Fibroblast of villous mesenchyme (primary cell): ENCODE results near the gene USP16. TPM values are rescaled to one million over a fixed set of nuclear protein-coding genes. Genes with fewer than 3 reads are reported as not detected.
"Not testable (repeated sequence)": the region's sequence is repeated elsewhere in the genome, so short reads cannot be mapped to it uniquely, and the experiment has no call there.

Source experiments
- DNase-seq: peaks from one replicate; pipeline ENCODE4 v3.0.0-alpha.2; 2010; ENCODE audit warnings: low read depth
- H3K4me3 ChIP-seq: 2 replicates; pipeline ENCODE4 v1.5.1; 2011; ENCODE audit warnings: low read depth, mild to moderate bottlenecking, low read length
- CTCF ChIP-seq: IDR thresholded peaks from 2 replicates; pipeline ENCODE4 v1.5.1; 2012; ENCODE audit warnings: low read depth, mild to moderate bottlenecking, low read length; ENCODE audit not compliant: insufficient read depth
- total RNA-seq: library from RNA; depleted of rRNA; stranded (reverse); fragments of >200 nt; gene quantifications from 2 replicates; pipeline ENCODE4 v1.2.3, GENCODE V29; 2012

USP16 gene
- total RNA-seq, 1 donor = 37.6 TPM

GRCh38 chr21:29008367-29008766, 16.1 kb upstream of the USP16 start:
- TF ChIP-seq CTCF = no peak
- no peak for DNase-seq
- H3K4me3 ChIP-seq = no peak overlapping the region

GRCh38 chr21:29011236-29011635, 13.2 kb upstream of the USP16 start:
- not testable (repeated sequence) for H3K4me3 ChIP-seq, DNase-seq

GRCh38 chr21:29017639-29018237, 6.7 kb upstream of the USP16 start:
- peak overlapping the region; percentile 96 for H3K4me3 ChIP-seq
- TF ChIP-seq CTCF = no peak
- DNase-seq = peak; percentile 21

GRCh38 chr21:29018540-29018939, 5.9 kb upstream of the USP16 start:
- peak; percentile 41 for DNase-seq
- peak overlapping the region; percentile 96 for H3K4me3 ChIP-seq
- no peak for TF ChIP-seq CTCF

- no peak for TF ChIP-seq CTCF
- DNase-seq = no peak
- no peak overlapping the region for H3K4me3 ChIP-seq
Observed at GRCh38 chr21:29022166-29022565, 2.3 kb upstream of the USP16 start.

GRCh38 chr21:29025328-29025713, 853 bp downstream of the USP16 start:
- TF ChIP-seq CTCF = no peak
- H3K4me3 ChIP-seq = peak overlapping the region; percentile 68
- DNase-seq = peak; percentile 72

- no peak overlapping the region for H3K4me3 ChIP-seq
- no peak for TF ChIP-seq CTCF
- no peak for DNase-seq
Observed at GRCh38 chr21:29029524-29029923, 5.1 kb downstream of the USP16 start.
